GM18868 (cell line): ENCODE data around the gene DNMT3A.

Source experiments
- ATAC-seq: cut with Tn5 transposase; IDR thresholded peaks from one replicate; pipeline ENCODE4 v1.9.1; 2021; ENCODE audit warnings: mild to moderate bottlenecking, moderate library complexity; ENCODE audit not compliant: unreplicated experiment

Gene DNMT3A

DNA sequence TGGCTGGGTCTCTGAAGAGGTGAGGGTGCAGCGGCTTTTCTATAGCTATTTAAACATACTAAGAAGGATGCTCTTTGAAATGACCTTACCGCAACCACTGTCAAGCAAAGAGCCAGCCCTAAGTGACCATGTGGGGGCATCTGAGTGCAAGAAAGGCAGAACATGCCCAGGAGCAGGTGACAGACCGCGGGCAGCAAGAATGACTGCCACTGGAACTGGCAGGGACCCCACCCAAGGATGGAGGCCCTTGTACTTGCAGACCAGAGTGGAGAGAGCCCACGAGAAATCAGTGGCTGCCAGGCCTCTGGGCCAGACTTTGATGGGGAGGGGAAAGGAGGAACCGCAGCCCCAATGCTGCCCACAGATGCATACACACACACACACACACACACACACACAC lies 33.1 kb downstream of the DNMT3A start:
- ATAC-seq = no peak

DNA sequence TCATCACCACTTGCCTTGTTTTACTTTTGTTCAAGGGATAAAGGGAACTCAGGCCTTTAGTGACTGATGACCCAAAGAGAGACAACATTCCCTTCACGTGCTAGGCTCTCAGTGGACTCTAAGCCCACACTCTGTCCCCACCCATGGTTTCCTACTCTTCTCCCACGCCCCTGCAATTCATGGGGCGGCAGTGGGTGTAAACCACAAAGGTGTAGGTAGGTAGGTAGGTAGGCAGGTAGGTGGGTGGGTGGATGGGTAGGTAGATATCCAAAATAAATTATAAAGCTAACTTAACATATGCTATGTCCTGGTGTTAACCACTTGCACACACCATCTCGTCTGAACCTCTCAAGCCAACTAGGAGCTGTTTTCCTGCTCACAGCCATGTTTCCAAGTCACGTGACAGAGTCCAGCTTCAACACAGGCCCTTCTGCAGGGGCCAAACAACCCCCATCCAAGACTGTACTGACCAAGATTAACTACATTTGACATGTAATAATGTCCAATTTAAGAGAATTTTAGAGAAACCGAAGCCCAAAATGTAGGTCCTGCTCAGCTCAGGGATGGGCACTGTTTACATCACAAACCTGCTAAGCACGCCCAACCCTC lies 33.7 kb downstream of the DNMT3A start:
- no peak for ATAC-seq

DNA sequence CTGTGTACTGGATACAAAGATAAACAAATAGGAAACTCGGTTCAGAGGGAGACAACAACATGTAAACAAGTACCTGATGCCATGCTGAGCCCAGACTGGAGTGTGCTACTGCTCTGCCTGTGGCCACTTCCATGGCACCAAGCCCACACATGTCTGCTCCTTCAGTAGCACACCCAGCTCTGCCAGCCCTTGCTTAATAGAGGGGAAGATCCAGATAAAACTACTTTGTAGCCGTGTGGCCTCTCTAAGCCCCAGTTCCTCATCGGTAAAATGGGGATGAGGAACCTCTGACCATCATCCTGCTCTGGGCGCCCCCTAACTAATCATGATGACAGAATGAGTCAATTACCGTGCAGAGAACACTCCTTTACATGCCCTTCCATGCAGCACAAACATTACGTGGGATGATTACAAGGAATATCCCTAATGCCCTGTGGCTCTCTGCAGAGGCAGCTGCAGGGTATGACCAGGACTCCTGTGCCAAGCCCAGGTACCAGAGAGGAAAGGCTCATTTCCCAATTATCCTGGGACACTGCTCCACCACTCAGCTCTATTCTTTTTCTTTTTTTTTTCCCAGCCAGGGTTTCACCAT lies 34.9 kb downstream of the DNMT3A start:
- no peak for ATAC-seq

DNA sequence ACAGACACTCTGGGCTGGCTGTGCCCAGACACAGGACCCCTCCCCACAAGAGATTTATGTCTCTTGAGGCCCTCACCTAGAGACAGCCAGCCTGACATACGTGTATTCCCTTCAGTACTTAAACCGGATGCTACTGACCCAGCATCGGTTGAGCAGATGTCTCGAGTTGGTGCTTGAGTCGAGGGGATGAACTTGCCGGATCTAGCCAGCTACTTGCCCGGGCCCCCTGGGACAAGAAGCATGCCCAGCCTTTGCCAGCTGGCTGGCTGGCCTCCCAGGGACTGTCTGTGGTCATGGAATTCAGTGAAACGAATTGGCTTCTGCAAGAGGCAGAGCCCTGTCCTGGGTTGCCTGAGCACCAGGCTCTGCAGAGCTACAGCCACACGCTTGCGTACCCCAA lies 36.0 kb downstream of the DNMT3A start:
- ATAC-seq = no peak

DNA sequence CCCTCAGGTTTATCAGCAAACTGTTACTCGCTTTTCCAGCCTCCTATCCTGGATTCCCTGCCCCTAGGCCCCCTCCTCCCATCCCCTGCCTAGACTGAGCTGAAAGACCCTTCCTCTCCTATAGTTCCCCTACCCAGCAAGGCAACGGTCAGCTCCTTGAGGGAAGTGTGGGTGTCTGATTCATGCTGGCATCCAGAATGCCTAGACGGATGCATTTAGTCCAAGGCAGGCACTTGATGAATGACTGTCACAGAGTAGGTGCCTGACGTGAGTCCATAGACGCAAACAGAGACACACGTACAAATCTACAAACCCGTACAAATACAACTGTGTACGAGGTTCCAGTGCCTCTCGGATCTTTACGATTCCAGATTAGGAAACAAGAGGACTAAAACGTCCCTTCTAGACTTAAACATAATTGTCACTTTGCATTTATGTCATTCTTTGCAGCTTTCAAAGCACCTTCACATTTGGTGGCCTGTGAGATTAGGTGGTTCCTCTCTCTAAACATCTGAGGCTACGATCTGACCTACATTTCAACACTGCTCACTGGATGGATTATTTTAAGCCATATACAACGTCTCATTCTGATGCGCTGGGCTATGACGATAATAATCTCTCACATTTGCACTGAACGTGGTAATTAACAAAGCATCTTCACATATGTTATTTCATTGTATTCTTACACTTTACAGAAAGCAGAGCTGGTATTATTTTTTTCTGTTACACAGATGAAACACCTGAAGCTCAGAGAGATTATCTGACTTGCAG lies 36.7 kb downstream of the DNMT3A start:
- no peak for ATAC-seq

DNA sequence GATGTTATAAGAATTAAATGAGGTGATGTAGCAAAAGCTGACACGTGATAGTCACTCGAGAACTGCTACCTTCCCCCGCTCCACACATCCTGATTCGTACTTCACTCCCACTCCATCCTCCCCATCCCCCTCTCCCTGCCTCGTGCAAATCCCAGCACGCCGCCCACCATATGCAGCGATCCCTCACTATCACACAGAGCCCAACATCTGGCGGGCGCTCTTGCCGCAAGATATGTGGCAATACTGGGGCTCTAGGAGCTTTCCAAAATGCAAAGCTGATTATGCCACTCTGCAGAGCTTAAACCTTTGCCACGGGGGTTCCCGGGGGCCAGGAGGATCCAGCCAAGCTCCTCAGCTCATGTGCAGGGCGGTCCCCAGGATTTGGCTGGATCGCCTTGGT lies 37.4 kb downstream of the DNMT3A start:
- ATAC-seq = no peak

DNA sequence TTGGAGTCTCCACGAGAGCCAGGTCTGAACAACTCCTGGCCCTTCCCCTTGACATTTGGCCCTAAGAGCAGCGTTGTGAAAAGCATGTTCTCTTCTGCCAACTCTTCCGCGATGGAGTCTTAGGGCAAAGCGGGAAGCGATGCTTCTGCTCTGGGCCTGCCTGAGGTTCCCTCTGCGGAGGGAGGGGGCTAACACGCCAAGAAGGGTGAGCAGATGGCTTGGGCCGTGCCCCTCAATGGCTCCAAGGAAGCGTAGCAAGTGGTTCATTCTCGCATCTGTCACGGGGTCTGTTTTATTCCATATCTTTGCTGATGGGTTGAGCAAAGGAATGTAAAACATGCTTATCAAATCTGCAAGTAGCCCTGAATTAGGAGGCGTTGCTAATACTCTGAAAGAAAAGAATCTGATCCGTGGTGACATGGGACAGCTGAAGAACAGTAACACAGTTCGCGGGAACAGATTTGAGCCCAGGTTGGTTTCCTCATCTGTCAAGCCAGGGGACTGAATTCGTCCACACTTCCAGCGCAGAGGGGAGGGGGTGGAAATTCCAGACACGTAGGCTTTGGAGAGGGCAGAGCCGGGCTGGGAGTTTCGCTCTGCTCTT lies 38.0 kb downstream of the DNMT3A start:
- no peak for ATAC-seq

DNA sequence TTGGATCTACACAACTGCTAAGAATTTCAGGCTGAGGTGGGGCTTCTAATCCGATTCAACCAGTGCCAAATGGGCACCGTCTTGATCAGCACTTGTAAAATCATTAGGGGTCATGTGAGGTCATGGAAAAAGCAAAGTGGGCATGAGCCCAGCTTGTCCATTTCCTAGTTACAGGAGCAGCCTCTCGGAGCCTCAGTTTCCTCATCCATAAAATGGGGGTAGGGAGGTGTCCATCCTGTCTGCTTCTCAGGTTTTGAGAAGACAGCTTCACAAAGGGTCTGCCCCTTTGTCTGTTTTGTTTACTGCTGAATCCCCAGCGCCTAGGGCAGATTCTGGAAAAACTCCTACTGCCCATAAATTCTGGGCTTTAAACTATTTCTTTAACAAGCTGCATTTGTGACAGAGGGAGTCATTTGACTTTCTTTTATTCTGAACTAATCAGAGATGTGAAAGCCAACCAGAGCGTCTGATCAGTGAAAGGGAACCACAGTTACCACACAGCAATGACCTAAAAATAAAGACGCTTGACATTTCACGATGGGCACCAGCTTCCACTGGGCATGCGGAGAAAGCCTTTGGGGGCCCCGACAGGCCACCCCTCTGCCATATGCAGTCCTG lies 38.9 kb downstream of the DNMT3A start:
- no peak for ATAC-seq

DNA sequence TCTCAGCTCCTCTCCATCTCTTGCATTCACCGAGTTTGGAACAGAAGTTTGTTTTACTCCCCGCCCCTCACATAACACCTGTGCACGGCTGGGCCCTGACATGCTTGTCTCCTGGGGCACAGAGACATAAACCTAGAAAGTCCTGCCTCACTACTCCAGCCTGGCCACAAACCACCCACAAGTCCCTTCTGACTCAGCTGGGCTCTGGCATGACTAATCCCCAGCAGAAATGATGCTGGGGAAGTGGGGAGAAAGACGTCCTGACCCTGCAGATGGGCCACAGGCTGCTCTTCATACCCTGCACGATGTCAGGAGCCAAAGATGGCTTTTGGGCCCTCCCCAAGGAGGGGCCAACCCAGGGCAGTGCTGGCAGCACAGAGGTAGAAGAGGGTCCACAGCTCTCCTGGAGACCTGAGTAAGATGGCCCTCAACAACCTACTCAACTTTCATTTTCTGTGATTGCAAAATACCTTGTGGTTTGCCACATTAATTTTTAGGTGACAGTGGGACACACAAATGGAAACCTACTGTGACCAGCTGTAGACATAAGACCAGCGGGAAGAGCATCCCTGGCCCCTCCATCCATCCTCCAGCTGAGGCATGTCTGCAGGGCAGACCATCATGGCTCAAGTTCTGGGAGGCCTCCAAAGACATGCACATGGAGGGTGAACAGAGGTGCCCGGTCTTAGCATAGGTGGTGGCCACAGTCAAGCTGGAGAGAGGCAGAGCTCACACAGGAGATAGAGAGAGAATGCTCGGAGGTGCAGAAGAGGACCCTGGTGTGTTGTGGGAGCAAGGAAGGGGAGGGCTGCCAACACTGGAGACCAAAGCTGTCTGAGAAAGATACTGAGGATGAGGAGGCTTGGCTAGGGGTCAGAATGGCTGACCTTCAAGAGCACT lies 40.0 kb downstream of the DNMT3A start:
- peak; percentile 98 for ATAC-seq

DNA sequence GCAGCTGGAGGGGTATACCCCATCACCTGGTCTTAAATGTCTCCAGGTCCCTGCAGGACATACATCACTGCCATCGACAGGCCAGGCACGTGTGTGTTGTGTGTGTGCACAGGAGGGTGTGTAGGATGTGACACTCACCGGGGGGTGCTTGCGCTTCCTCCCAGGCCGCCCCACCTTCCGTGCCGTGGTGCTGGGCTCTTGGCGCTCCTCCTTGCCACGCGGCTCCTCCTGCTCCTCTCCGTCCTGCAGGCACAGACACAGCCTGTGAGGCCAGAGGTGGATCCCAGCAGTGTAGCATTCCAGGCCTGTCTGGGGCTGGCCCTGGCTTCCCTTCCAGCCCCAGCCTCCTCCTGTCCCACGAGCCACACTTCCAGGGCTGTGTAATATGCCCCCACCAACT lies 41.7 kb downstream of the DNMT3A start:
- ATAC-seq = no peak

DNA sequence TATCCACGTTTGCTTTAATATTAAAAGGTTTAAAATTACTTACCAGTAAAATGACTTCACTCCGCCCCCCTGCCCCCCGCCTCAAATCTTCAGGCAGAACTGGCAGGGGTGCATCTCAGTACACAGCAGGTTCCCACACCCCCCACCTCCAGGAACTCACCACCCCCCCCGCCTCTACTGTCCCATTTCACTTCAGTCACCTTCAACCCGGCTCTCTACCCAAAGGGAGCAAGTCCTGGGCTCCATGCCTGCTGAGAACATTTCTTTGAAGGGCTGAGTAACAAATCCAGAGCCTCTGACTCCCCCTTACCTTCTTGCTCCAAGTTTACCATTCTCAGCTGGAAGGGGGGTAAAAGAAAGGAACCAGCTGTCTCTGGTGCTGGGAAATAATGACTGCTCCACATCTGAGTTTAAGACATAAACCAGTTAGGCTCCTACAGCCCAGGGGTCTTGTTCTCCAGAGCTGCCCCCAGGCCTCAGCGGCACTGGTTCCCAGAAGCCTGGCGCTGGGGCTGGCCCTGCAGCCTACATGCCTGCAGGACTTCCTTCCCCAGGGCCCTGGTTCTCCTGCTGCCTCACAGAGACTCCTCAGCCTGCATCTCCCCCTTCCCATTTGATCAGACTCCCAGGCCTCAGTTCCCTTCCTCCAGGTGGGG lies 42.8 kb downstream of the DNMT3A start:
- ATAC-seq = no peak

DNA sequence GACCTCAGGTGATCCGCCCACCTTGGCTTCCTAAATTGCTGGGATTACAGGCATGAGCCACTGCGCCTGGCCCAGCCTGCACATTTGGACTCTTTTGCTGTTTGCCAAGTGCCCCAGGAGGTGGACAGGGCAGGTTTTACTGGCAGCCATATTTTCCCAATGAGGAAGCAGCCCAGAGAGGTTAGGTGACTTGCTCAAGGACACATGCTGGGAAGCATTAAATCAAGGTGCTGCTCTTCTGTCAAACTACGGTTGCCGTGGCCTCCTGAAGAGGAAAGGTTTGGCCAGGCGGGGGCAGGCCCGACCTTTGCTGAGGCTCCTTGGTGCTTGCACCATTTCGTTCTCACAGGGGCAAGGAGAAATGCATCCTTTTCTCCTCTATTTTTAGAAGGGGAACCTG lies 44.0 kb downstream of the DNMT3A start:
- no peak for ATAC-seq

DNA sequence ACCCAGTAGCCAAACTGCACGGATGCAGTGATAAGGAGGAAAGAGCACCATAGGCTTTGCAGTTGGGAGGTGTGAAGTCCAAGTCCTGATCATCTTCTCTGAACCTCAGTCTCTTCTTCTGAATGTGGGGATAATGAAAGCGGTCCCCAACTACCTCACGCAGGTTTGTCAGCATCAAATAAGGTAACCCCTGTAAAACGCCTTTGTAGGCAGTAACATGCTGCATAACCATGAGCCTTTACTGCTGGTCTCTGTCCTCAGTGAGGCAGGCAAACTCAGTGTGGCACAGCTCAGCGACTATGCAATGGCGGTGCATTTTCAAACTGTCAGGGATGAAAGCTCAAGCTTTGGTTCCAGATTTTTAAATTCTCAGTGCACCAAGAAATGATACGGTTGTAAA lies 46.1 kb downstream of the DNMT3A start:
- no peak for ATAC-seq

DNA sequence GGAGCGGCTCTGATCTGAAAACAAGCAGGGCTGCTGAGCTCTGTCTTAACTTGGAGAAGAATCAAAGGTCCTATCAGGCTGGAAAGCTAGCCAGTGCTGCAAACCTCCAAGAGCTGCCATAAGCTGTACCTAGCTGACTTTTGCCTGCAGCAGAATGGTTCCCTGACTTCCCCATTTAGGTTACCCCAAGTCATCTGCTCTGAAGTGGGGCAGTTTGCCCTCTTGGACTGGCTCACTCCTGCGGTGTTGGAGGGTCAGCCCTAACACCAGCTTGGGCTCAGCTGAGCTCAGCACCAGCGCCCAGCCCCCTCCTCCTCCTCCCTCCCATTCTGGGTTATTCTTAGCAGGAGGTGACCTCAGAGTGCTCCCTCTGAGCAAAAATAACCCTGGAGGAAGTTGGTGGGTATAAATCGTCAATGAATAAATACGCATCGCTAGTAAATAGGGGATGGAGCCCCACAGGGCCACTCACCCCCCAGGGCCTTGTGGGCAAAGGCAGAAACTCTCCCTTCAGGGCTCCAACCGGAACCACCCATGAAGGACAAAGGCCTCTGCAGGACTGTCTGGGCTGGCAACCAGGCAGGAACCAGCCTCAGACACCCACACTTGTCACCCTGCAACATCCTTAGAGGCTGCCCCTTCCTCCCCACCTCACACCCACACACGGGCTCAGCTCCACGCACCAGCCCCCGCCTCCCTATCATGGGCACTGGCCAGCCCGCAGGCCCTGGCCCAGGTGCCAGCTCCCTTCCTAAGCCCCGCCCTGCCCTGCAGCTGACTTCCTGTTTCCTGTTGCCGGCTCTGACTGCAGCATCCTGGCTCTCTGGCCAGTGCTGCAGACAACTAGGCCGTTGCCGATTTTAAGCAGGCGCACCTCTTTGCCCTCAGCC lies 46.9 kb downstream of the DNMT3A start:
- ATAC-seq = peak; percentile 87

DNA sequence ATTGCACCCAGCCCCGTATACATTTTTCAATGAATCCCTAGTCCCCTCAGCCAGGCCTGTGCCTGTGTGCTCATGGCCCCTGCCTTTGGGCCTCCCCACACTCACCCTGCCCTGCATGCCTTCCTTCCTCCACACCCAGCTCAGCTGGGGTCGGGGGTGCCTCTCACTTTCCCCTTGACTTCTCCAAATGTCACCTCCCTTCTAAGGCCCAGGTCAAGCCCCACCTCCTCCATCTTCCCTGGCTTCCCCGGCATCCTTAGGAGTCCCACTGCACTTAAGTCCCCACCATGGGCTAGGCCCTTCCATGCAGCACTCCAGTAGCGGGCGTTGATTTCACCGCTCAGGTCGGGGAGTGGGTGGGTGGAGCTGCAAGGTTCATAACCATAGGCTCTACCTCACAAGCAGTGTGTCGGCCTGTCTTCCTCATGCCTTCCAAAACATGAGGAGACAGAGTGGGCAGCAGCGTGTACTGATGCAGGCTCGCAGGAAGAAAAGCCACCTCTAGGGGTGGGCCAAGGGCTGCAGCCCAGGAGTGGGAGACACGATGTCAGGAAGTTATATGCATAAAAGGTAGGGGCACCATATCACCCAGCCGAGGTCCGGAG lies 47.7 kb downstream of the DNMT3A start:
- no peak for ATAC-seq

DNA sequence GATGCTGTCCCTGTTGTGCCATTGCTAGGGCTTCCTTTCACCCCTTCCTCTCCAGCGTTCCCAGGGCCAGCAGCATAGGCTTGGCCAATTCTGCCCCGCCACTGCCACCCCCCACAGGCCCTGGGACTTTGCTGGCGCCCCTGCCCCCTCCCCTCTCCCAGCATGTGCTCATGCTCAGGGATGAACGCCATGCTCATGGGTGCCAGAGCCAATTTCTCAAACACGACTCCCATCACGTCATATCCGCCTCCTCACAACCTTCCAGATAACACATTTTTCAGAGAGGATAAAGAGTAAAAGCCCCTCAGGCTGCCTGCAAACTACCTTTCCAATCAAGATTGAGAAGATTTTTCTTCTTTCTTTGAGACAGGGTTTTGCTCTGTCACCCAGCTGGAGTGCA lies 48.6 kb downstream of the DNMT3A start:
- ATAC-seq = no peak

DNA sequence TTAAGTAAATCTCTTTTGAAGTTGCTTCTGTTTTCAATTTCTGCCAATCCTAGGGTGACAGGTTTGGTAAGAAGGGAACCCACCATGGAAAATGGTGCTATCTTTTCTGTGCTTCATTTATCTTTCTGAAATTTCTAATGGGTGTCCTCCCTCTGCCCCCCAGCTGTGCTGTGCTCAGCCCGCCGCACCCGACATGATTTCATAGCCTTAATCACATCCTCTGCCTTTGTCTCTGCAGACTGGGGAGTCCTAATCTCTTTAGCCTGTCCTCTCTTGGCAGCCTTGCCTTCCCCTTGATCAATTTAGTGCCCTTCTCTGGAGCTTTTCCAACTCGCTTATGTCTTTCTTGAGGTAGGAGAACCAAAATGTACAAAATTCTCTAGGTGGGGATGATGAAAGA lies 49.3 kb downstream of the DNMT3A start:
- no peak for ATAC-seq

DNA sequence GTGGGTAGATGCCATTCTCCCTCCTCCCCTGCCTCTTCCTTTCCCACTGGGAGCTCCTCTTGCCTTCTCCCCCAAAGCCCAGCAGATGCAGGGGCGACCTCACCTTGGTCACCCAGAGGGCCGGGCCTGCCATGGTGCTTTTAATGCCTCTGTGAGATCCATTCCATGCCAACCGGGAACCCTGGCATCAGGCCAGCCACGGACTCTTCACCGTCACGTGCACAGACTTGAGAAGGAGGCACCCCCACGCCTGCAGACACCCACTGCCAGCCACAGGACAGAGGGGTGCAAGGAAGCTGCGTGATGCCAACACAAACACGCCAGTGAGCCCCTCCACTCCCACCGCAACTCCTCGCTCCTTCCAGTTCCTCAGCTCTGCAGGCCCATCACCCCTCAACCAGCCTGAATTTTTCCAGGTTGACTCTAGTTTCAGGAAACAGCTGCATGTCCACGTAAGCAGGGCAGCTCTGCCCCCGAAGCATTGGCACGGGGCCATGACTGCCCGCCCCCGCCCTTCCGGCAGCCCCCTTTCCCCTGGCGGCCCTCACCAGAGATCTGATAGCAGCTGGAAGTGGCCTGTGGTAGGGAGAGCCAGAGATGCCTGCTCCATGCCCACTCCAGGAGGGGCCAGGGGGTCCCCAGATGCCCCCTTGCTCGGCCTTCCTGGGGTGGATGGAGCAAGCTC lies 50.8 kb downstream of the DNMT3A start:
- ATAC-seq = no peak
